Bronchus fibroblast of lung (primary cell): Measurements from ENCODE around the gene EFCAB11. TPM values are rescaled to one million over a fixed set of nuclear protein-coding genes. Genes with fewer than 3 reads are reported as not detected.

Experiments
- total RNA-seq: library from RNA; depleted of rRNA; stranded (reverse); fragments of >200 nt; gene quantifications from 2 replicates; pipeline ENCODE4 v1.2.3, GENCODE V29; 2015

Gene EFCAB11
- 10.9 and 11.6 TPM in 2 replicates for total RNA-seq

GRCh38 chr14:89954070-89955021, at the start of gene EFCAB11:
TSS of gene EFCAB11 (minus strand) at chr14:89954730. CDS start at chr14:89954660, 70 bp downstream.

GRCh38 chr14:89955745-89956660, 1.5 kb upstream of the EFCAB11 start, which contains the start of gene TDP1:
TSS of gene TDP1 (plus strand) at chr14:89955927. CDS start at chr14:89963115, 7,188 bp downstream.

Other genes with a start within 250 kb of the EFCAB11 start
- gene TDP1, start 1.2 kb upstream of the EFCAB11 start, total RNA-seq: 24.1 and 30.8 TPM in 2 replicates
- gene KCNK13, start 107.3 kb upstream of the EFCAB11 start, total RNA-seq: not detected in 2 replicates